ENCODE results near the gene TBX15.

DNA sequence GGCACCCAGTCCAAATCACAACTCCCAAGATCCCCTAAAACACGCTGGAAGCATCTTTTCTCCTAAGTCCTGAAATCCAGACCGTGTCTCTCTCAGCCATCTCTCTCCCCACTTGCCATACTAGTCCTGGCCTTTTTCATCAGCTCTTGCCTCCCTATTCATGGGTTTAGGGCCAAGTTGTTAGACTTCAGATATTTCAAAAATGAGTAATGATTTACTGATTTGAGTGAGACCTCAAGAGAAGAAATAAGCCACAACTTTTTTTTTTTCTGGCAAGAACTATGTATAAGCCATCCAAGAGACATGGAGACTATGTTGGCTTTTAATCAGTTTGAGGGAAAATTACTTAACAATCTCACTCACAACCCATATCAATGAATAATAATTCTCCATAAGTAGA is 62.5 kb downstream of the TBX15 start:
- TF ChIP-seq, protein P1, sequence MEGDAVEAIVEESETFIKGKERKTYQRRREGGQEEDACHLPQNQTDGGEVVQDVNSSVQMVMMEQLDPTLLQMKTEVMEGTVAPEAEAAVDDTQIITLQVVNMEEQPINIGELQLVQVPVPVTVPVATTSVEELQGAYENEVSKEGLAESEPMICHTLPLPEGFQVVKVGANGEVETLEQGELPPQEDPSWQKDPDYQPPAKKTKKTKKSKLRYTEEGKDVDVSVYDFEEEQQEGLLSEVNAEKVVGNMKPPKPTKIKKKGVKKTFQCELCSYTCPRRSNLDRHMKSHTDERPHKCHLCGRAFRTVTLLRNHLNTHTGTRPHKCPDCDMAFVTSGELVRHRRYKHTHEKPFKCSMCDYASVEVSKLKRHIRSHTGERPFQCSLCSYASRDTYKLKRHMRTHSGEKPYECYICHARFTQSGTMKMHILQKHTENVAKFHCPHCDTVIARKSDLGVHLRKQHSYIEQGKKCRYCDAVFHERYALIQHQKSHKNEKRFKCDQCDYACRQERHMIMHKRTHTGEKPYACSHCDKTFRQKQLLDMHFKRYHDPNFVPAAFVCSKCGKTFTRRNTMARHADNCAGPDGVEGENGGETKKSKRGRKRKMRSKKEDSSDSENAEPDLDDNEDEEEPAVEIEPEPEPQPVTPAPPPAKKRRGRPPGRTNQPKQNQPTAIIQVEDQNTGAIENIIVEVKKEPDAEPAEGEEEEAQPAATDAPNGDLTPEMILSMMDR (IDR thresholded peaks at IDR 0.05), result no peak
- TF ChIP-seq POLR2A (IDR thresholded peaks at IDR 0.05) (no peak), EP300 (IDR thresholded peaks at IDR 0.05) (no peak)
